A673 (cell line): ENCODE data around the gene CLASP1.

Source experiments
- EZH2 ChIP-seq: fragments of 200-600 bp; sonication (generic); IDR thresholded peaks from 2 replicates; pipeline ENCODE4 v1.6.1; 2017; ENCODE audit warnings: borderline replicate concordance, low read depth, mild to moderate bottlenecking, mixed read lengths, antibody characterized with exemption, low read length; ENCODE audit not compliant: poor library complexity, severe bottlenecking
- TF ChIP-seq, protein P1 (sequence below): fragments of 300-800, 200-600 bp; sonication (generic); conservative IDR thresholded peaks from 2 replicates; pipeline ENCODE4 v1.5.1; 2017; ENCODE audit warnings: low read depth, mild to moderate bottlenecking, antibody characterized with exemption, low read length, moderate library complexity, mixed read lengths

GRCh38 chr2:121288454-121289231 lies 360.6 kb downstream of the CLASP1 start:
- no peak for TF ChIP-seq EZH2
- TF ChIP-seq, protein P1, sequence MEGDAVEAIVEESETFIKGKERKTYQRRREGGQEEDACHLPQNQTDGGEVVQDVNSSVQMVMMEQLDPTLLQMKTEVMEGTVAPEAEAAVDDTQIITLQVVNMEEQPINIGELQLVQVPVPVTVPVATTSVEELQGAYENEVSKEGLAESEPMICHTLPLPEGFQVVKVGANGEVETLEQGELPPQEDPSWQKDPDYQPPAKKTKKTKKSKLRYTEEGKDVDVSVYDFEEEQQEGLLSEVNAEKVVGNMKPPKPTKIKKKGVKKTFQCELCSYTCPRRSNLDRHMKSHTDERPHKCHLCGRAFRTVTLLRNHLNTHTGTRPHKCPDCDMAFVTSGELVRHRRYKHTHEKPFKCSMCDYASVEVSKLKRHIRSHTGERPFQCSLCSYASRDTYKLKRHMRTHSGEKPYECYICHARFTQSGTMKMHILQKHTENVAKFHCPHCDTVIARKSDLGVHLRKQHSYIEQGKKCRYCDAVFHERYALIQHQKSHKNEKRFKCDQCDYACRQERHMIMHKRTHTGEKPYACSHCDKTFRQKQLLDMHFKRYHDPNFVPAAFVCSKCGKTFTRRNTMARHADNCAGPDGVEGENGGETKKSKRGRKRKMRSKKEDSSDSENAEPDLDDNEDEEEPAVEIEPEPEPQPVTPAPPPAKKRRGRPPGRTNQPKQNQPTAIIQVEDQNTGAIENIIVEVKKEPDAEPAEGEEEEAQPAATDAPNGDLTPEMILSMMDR, result no peak
